ENCODE results near the gene FAM72D.
"Not testable (repeated sequence)": the region's sequence is repeated elsewhere in the genome, so short reads cannot be mapped to it uniquely, and the experiment has no call there.

FAM72D gene

DNA sequence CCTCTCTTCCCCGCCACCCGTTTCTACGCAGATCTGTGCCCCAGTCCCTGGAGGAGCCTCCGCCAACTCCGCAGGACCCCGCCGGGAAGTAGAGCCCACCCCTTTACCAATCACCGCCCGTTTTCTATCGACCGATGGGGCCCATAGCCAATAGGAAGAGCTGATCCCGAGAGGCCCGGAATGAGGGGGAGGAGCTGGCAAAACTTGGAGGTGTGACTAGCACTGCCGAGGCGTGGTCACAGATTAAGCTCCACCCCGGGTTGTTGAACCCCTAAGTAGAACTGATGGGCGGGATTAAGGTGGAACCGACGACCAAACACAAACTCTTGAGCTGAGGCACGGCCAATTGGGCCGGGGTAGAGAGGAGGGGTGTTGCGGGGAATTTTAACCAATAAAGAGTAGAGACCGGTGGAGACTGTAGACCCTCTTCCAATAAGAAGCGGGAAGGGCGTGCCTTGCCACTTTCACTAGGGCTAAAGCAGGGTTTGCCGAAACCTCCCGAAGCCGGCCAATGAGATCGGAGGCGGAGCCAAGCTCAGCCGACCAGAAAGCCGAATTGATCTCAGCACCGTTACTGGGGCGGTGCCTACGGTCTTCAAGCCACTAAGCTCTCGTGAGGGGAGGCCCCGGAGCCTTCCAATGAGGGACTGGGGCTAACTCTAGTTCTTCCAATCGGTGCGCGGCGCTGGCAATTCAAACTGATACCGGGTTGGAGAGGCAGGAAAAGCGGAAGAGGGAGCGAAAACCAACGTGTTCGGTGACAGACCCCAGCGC, at the start of gene FAM72D, which contains the start of gene SRGAP2B:
Gene FAM72D (plus strand): TSS at position 691 of the 774 bp plus-strand sequence. CDS start 874 bp downstream, outside the sequence.
Gene SRGAP2B (minus strand): TSS at position 45 of the 774 bp plus-strand sequence. CDS start 2,427 bp downstream, outside the sequence.
- DNase-seq = not testable (repeated sequence)

GRCh38 chr1:145047553-145047952, 48.2 kb upstream of the FAM72D start:
- not testable (repeated sequence) for DNase-seq

DNA sequence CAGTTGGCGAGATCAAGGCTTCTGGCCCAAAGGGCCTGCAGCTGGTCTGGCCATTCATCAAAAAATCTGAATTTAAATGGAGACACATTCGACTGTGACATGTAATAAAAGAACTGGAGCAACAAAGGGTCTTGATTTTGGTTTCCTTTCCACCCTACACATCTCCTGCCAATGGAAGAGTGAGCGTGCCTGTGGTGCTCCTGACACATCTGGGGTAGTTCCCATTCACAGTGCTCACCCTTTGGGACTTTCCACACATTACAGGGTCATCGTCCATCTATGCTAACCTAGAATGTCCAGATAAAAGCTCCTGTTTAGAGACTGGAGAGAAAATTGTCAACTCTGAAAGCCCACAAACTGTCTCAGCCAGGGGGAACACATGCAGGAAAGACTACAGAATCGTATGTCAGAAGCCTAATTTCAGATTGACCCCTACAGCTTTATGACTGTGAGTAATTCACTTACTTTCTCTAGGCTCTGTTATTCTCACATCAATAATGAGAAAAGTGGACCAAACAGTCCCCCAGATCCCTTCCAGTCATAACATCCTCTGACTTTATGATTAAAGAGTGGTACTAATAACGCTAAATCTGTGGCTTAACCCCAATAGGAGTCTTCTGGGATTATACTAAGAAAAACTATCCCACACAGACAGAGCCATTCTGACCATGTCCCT, 47.5 kb upstream of the FAM72D start:
- DNase-seq = not testable (repeated sequence)

DNA sequence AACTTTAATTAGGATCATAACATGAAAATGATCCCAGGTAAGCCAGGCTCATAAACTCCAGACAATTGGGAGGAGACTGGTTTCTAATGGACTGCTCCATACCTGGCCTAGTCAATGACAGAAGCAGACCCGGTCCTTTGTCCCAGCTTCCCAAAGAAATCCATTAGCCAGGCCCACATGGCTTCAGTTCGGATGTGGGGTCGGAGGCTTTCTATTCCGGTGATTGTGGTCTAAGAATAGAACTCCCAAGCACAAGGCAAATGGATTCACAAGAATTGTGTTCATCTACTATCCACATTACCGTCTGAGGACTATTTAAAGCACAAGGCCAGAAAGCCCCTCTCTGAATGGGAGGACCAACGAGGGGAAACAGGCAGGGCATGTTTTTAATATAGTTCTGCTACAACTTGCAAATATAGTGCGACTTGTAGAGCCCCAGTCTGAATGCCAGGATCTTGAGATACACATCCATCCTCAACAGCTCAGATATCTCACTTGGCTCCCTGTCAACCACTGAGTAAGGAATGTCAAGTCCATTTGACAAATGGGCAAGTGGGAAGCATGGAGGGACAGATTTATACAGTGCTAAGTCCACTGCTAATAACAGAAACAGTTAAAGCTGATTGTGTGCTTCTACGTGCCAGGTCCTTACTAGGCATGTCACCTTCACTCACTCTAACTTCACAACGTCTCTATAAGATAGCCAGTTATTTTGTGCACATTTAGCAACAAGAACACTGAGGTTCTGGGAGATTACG, 43.6 kb upstream of the FAM72D start:
- DNase-seq = not testable (repeated sequence)

DNA sequence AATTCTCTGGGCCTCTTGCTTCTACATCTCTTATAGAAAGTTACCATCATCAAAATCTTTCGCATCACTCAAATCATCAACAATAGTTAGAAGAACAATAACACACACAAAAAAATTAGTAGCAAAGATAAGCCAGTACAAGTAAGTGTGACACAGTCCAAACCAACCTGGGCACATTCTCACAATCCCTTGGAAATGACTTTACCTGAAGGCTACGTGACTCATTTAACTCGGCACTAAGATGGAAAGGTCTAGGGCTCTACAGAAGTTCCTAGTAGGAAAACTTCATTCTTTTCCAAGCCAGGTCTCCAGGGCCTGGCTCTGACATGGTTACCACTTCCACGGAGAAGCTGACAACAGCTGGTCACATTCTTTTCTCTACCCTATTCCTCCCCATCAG, 42.3 kb upstream of the FAM72D start:
- DNase-seq = not testable (repeated sequence)

- DNase-seq = not testable (repeated sequence)
These were observed 40.5 kb upstream of the FAM72D start for GRCh38 chr1:145055217-145055760.

GRCh38 chr1:145058184-145058583, 37.6 kb upstream of the FAM72D start:
- DNase-seq = not testable (repeated sequence)

DNA sequence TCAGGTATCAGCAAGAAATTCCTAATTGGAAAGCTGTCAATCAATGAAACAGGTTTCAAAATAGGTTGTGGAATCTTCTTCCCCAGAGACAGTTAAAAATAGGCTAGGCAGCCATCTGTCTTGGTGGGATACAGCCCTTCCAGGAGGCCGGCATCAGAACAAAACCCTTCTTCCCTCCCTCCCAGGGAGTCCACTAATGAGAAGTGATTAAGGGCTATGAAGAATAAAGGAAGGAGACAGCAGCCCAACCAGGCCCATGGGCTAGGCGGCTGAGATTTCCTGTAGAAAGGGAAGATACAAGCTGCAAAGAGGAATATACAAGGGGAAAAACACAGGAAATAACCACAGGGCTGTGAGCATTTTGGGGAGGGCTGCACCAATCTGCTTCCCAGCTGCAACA, 32.5 kb upstream of the FAM72D start:
- not testable (repeated sequence) for DNase-seq

DNA sequence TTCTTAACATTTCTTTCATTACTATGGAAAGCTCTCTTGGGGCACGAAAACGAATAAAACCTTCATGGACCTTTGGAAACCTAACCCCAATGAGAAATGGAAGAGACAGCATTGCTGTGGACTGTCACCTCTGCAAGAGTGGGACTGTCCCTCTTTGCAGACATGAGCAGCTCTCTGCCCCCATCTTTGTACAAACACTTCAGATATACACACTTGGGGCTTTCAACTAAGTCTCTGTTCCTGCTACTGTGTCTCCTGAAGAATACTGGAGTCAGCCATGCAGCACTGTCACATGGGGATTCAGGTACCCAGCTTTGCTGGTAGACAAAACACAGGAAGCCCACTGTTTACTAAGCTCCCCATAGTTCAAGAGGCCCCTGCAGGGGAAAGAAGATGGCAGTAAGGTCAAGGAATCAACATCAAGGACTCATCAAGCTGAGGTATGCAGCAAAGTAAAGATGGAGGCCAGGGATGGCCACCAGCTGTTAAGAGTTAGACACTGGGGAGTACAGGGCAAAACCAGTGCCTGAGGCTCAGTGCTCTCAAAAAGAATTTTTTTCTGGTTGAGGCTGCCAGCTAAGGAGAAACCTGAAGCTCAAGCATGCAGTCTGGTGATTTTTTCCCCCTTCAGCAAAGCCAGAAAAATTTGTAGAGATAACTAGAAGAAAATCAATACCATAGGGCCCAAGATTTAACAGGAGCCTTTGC, 31.7 kb upstream of the FAM72D start:
- not testable (repeated sequence) for DNase-seq

- DNase-seq = not testable (repeated sequence)
These were observed 30.5 kb upstream of the FAM72D start for GRCh38 chr1:145065194-145065826.

DNA sequence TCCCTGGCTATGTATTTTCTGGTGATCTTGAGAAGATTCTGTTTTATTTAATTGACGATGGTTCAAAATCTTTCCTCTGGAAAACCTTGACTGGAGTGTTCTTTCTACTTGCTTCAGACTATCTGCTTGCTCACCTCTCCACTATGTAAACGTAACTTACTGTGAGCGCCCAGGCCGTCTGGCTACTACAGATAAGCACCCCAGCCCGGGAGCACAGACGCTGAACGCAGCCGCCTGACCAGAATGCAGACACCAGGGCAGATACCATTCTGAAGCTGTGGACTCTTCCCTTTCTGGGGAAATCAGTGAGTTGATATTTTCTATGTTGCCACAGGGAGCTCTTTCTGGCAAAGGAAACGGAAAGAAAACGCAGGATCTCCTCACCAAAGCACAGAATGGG, 29.3 kb upstream of the FAM72D start:
- not testable (repeated sequence) for DNase-seq

GRCh38 chr1:145071569-145071968, 24.2 kb upstream of the FAM72D start:
- DNase-seq = not testable (repeated sequence)

DNA sequence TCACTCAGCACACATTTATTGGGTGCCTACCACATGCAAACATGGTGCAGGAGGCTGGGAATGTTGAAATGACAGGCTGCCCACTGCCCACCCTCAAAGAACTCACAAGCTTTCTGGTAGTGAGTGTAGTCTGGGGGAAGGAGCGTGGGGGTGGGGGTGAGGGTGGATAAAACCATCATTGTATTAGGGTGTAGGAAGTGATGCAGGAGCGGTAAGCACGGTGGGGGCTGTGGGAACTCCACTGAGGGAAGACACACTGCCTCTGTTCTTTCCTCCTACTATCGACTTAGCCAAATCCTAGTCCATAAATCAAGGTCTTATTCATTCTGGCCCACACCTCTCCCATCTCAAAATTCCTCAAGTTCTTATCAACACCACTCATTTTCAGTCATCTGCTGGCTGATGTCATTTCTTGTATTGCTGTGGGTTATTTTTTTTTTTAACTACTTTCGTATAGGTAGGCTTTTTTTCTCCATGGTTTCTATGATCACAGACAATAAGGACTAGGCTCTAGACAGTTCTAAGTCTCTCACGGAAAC, 21.7 kb upstream of the FAM72D start:
- not testable (repeated sequence) for DNase-seq

- not testable (repeated sequence) for DNase-seq
These were observed 18.9 kb upstream of the FAM72D start for GRCh38 chr1:145076877-145077276.

DNA sequence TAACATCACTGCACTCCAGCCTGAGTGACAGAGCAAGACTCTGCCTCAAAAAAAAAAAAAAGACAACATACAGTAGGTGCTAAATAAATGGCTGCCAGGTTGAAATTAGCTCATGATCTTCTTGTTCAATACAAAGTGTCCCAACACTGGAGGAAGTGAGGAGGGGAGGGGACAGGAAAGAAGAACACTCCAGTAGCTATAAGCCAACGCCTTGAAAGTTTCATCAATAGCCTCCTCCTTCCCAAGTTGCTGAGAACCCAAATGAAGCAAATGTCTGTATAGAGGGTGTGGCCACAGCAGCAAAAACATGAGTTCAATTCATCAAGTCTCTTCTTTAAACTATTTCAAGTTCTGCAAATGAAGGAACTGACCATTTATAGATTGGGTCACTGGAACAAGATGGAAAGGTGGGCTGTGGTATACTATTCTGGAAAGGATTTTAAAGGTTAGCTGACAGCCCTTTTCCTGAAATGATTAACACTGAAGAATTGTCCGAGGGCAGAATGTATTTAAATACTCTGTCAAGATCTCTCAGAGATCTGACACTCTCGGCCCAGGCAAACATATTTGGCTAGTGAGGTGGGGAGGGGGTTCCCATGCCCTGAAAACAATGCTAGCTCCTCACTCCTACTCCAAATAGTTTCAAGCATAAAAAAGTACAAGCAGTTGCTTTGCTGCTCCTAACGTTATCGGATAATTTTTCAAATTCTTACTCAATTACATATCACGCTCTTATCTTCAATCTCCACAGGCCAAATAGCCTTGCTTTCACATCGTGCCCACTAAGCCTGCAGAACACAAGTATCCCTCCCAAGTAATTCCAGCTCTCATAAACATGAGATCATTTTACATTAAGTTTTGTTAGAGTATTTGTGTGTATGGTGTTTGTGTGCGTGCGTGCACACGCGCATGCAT, 17.6 kb upstream of the FAM72D start:
- DNase-seq = not testable (repeated sequence)

- not testable (repeated sequence) for DNase-seq
These were observed 16.9 kb upstream of the FAM72D start for GRCh38 chr1:145078787-145079370.

DNA sequence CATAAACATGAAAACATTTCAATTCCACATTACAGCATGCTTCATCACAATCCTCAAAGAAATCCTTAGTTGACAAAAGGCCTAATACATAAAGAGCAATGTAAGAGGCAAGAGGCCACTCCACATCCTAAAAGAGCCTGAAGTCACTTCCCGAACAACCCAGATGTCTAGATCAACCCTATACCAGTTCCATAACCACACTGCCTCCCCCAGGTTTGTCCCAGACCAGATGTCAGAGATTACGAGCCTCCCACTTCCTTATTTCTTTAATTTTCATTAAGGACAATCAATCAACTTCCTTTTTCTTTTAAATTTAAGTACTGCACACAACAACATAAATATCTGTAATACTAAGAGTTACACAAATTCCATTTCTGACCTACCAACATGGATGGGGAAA, 16.0 kb upstream of the FAM72D start:
- DNase-seq = not testable (repeated sequence)

GRCh38 chr1:145080193-145080592, 15.6 kb upstream of the FAM72D start:
- not testable (repeated sequence) for DNase-seq

DNA sequence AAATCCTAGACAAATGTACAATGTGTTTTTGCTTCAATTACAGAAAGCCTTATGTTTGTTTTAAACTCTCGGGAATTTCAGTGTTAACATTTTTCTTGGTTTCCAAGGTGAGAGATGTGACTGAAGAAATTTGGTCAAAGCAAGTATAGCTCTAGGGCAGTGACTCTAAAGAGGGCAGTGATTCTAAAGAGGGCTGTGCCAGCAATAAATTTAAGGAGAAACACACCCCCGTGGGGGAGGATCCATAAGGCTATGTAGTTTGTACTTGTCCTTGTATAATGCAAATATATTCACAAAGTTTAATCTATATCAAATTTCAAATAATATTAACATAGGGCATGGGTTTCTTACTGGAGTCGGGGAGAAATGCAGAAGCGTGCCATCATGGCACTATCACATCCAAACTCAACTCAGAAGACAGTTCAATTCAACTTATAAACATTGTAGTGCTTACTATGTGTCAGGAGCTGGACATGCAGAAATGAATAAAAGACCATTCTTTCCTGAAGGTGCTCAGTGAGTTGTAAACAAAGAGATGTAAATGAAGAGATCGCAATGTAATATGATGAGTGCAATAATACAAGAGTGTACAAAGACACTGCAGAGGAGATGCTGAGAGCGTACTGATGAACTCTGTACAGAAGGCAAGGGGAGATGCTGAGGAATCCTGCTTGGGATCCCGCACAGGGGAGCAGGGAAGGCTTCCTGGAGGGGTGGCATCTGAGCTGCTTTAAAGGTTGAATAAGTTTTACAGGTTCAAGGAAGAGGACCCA, 13.1 kb upstream of the FAM72D start:
- not testable (repeated sequence) for DNase-seq

Data from T1000 (cell line).